T-helper 2 cell treated with Interferon-gamma antibody and Interleukin-4, amounts not matched to agents 5 μg/mL and 100 μg/mL, for 36 hours (primary cell): ENCODE results near the gene TMED4.

Source experiments
- DNase-seq: peaks from one replicate; pipeline ENCODE4 v3.0.0; 2021; ENCODE audit warnings: low spot score
- H3K27ac Mint-ChIP-seq: one replicate; pipeline ENCODE4 v1.8.0; 2021; ENCODE audit warnings: mild to moderate bottlenecking, mixed read lengths
- H3K27me3 Mint-ChIP-seq: one replicate; pipeline ENCODE4 v1.8.0; 2021; ENCODE audit warnings: low read depth, mixed read lengths
- H3K36me3 Mint-ChIP-seq: one replicate; pipeline ENCODE4 v1.8.0; 2021; ENCODE audit warnings: low read depth, mixed read lengths
- H3K4me1 Mint-ChIP-seq: one replicate; pipeline ENCODE4 v1.8.0; 2021; ENCODE audit warnings: low read depth, mixed read lengths
- H3K4me3 Mint-ChIP-seq: one replicate; pipeline ENCODE4 v1.8.0; 2022; ENCODE audit warnings: mild to moderate bottlenecking, moderate library complexity, mixed read lengths
- H3K9me3 Mint-ChIP-seq: one replicate; pipeline ENCODE4 v1.8.0; 2021; ENCODE audit warnings: mixed read lengths

Gene TMED4

GRCh38 chr7:44581879-44582603, at the start of gene TMED4:
TSS of gene TMED4 (minus strand) at chr7:44582231. CDS start at chr7:44582206, 25 bp downstream.
- Mint-ChIP-seq H3K36me3 (peaks cover 22% of the 10 kb centered on the region), H3K9me3 (no peaks in the 10 kb centered on the region), H3K4me1 (peaks cover 19% of the 10 kb centered on the region), H3K27ac (peak within 1 kb of the TSS; percentile 89), H3K27me3 (peaks cover 8% of the 10 kb centered on the region), H3K4me3 (peak within 1 kb of the TSS; percentile 93)
- DNase-seq, result peak; percentile 100

- H3K4me3 Mint-ChIP-seq, result peak overlapping the region; percentile 57
- DNase-seq, result no peak
- no peaks in the 10 kb centered on the region for H3K27me3 Mint-ChIP-seq
- peak overlapping the region; percentile 90 for H3K27ac Mint-ChIP-seq
- peaks cover 62% of the 10 kb centered on the region for H3K4me1 Mint-ChIP-seq
- H3K36me3 Mint-ChIP-seq, result peaks cover 58% of the 10 kb centered on the region
- H3K9me3 Mint-ChIP-seq, result no peaks in the 10 kb centered on the region
These were observed 49.6 kb upstream of the TMED4 start for GRCh38 chr7:44631458-44632115.

DNA sequence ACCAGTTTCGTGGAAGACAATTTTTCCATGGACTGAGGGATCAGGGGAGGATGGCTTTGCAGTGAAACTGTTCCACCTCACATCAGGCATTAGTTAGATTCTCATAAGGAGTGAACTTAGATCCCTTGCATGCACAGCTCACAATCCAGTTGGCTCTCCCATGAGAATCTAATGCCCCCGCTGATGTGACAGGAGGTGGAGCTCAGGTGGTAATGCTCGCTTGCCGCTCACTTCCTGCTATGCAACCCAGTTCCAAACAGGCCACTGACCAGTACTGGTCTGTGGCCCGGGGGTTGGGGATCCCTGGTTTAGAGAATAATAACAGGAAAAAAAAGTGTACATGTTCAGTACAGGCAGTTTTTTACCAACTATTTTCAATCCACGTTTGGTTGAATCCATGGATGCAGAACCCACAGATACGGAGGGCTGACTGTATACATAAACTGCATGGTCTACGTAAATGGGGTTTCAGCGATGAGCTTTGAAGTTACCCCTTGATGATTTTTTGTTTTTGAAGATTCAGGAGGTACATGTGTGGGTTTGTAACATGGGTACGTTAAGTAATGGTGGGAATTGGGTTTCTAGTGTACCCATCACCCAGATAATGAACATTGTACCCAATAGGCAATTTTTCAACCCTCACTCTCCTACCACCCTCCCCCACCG, 48.9 kb upstream of the TMED4 start:
- DNase-seq, result no peak
- peaks cover 60% of the 10 kb centered on the region for H3K36me3 Mint-ChIP-seq
- peaks cover 63% of the 10 kb centered on the region for H3K4me1 Mint-ChIP-seq
- H3K27ac Mint-ChIP-seq, result peak overlapping the region; percentile 90
- H3K4me3 Mint-ChIP-seq, result peak overlapping the region; percentile 27
- H3K27me3 Mint-ChIP-seq, result no peaks in the 10 kb centered on the region
- no peaks in the 10 kb centered on the region for H3K9me3 Mint-ChIP-seq

DNA sequence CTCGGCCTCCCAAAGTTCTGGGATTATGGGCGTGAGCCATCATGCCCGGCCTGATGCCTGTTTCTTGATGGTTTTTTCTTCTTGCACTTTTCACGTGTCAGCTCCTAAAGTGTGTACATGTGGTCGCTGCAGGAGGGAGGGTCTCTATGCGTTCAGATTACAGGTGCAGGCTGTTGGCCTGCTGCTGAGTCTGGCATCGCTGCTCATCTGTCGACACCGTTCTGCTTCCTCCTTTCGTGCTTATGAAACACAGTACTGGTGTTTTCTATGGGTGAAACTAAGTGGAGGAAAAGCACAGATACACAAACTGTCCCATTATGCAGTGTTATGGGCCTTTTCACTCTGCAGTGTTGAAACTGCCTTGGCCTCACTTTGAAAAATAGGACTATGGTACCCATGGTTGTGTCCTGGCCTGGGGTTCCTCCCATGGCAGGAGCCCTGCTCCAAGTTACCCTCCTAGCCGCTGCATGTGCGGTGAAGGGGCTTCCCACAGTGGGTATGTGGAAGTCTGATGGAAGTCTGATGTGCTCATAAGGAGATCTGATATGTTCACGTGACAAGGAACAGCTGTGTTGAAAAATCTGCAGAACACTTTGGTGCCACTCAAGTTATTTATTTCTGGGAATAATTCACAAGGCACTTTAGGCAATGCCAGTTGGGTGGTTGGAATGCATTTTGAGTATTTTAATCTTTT, 47.9 kb upstream of the TMED4 start:
- Mint-ChIP-seq H3K27ac (peak overlapping the region; percentile 63), H3K9me3 (no peaks in the 10 kb centered on the region), H3K4me1 (peaks cover 64% of the 10 kb centered on the region), H3K4me3 (no peak overlapping the region), H3K36me3 (peaks cover 61% of the 10 kb centered on the region), H3K27me3 (no peaks in the 10 kb centered on the region)
- no peak for DNase-seq

GRCh38 chr7:44626620-44627019, 44.6 kb upstream of the TMED4 start:
- peak overlapping the region; percentile 81 for H3K27ac Mint-ChIP-seq
- H3K36me3 Mint-ChIP-seq, result peaks cover 61% of the 10 kb centered on the region

GRCh38 chr7:44625526-44626471, 43.8 kb upstream of the TMED4 start:
- Mint-ChIP-seq H3K27ac (peak overlapping the region; percentile 81), H3K4me1 (peaks cover 63% of the 10 kb centered on the region), H3K9me3 (no peaks in the 10 kb centered on the region), H3K4me3 (peak overlapping the region; percentile 36), H3K27me3 (no peaks in the 10 kb centered on the region), H3K36me3 (peaks cover 59% of the 10 kb centered on the region)
- DNase-seq, result no peak

More at GRCh38 chr7:44626620-44627019, 44.6 kb upstream of the TMED4 start:
- no peaks in the 10 kb centered on the region for H3K9me3 Mint-ChIP-seq
- no peak for DNase-seq
- peaks cover 66% of the 10 kb centered on the region for H3K4me1 Mint-ChIP-seq
- H3K27me3 Mint-ChIP-seq, result no peaks in the 10 kb centered on the region
- H3K4me3 Mint-ChIP-seq, result no peak overlapping the region

GRCh38 chr7:44624318-44624717, 42.3 kb upstream of the TMED4 start:
- Mint-ChIP-seq H3K27ac (peak overlapping the region; percentile 96), H3K9me3 (no peaks in the 10 kb centered on the region), H3K4me1 (peaks cover 60% of the 10 kb centered on the region), H3K27me3 (no peaks in the 10 kb centered on the region), H3K36me3 (peaks cover 55% of the 10 kb centered on the region), H3K4me3 (peak overlapping the region; percentile 66)
- no peak for DNase-seq

- Mint-ChIP-seq H3K9me3 (no peaks in the 10 kb centered on the region), H3K4me1 (peaks cover 72% of the 10 kb centered on the region), H3K27me3 (no peaks in the 10 kb centered on the region), H3K27ac (peak overlapping the region; percentile 96), H3K36me3 (peaks cover 57% of the 10 kb centered on the region), H3K4me3 (peak overlapping the region; percentile 77)
- peak; percentile 47 for DNase-seq
These were observed 40.5 kb upstream of the TMED4 start for GRCh38 chr7:44622342-44623151.

GRCh38 chr7:44621750-44622103, 39.7 kb upstream of the TMED4 start:
- H3K4me1 Mint-ChIP-seq, result peaks cover 79% of the 10 kb centered on the region
- no peaks in the 10 kb centered on the region for H3K27me3 Mint-ChIP-seq
- H3K27ac Mint-ChIP-seq, result peak overlapping the region; percentile 8
- no peak overlapping the region for H3K4me3 Mint-ChIP-seq
- no peaks in the 10 kb centered on the region for H3K9me3 Mint-ChIP-seq
- no peak for DNase-seq
- peaks cover 56% of the 10 kb centered on the region for H3K36me3 Mint-ChIP-seq

DNA sequence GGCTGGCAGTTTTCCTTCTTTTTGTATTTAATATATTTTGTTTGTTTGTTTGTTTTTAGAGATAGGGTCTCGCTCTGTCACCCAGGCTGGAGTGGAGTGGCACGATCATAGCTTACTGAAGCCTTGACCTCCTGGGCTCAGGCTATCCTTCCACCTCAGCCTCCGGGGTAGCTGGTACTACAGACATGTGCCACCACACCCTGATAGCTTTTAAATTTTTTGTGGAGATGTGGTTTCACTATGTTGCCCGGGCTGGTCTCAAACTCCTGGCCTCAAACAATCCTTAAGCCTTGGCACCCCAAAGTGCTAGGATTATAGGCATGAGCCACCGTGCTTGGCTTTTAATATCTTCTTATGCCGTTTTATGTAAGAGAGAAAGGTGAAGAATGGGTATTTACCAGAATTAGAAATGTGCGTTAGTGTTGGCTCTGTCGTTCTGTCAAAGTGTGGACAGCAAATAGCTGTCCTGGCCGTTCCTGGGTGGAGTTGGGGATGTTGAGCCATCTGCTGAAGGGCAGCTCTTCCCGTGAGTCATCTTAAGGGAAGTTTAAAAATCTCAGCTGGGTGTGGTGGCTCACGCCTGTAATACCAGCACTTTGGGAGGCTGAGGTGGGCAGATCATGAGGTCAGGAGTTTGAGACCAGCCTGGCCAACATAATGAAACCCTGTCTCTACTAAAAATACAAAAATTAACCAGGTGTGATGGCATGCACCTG, 39.2 kb upstream of the TMED4 start:
- peak overlapping the region; percentile 13 for H3K27ac Mint-ChIP-seq
- DNase-seq, result no peak
- H3K36me3 Mint-ChIP-seq, result peaks cover 50% of the 10 kb centered on the region
- no peak overlapping the region for H3K4me3 Mint-ChIP-seq
- peaks cover 77% of the 10 kb centered on the region for H3K4me1 Mint-ChIP-seq
- no peaks in the 10 kb centered on the region for H3K9me3 Mint-ChIP-seq
- no peaks in the 10 kb centered on the region for H3K27me3 Mint-ChIP-seq

- Mint-ChIP-seq H3K27me3 (no peaks in the 10 kb centered on the region), H3K9me3 (no peaks in the 10 kb centered on the region), H3K4me3 (no peak overlapping the region), H3K27ac (peak overlapping the region; percentile 67), H3K36me3 (peaks cover 37% of the 10 kb centered on the region), H3K4me1 (peaks cover 69% of the 10 kb centered on the region)
- no peak for DNase-seq
These were observed 36.7 kb upstream of the TMED4 start for GRCh38 chr7:44618753-44619152.

GRCh38 chr7:44618045-44618444, 36.0 kb upstream of the TMED4 start:
- Mint-ChIP-seq H3K9me3 (no peaks in the 10 kb centered on the region), H3K27me3 (no peaks in the 10 kb centered on the region), H3K36me3 (peaks cover 34% of the 10 kb centered on the region), H3K4me3 (no peak overlapping the region), H3K27ac (peak overlapping the region; percentile 67), H3K4me1 (peaks cover 63% of the 10 kb centered on the region)
- DNase-seq, result no peak
